Activated naive CD8-positive, alpha-beta T cell treated with anti-CD3 and anti-CD28 coated beads, Interleukin-2, amount 50 U/mL, for 16 hours (primary cell): ENCODE measurements around the gene TMC6.
"Not testable (repeated sequence)": the region's sequence is repeated elsewhere in the genome, so short reads cannot be mapped to it uniquely, and the experiment has no call there.

Source experiments
- DNase-seq: peaks from one replicate; pipeline ENCODE4 v3.0.0-alpha.2; 2020; ENCODE audit warnings: low read depth, low spot score

Gene TMC6

GRCh38 chr17:78081551-78081950 is 47.0 kb downstream of the TMC6 start:
- no peak for DNase-seq

- DNase-seq, result no peak
Measured at GRCh38 chr17:78079253-78079652, 49.3 kb downstream of the TMC6 start.

DNA sequence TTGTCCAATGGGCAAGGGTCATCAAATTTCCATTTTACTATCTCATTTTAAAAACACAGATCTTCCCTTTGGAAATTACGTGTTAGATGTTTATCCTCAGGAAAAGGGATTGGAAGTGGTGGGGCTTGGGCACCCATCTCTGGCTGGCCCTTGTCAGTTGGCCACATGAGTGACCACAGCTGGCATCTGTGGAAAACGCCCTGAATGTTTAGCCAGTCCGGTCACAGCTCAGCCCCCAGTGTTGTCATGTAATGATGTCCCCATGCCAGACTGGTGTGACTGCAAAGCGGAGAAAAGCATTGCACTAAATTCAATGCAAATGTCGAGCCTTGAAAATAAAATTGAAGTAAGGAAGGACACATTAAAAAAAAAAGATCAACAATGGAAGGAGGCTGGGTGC is 53.0 kb downstream of the TMC6 start:
- no peak for DNase-seq

DNA sequence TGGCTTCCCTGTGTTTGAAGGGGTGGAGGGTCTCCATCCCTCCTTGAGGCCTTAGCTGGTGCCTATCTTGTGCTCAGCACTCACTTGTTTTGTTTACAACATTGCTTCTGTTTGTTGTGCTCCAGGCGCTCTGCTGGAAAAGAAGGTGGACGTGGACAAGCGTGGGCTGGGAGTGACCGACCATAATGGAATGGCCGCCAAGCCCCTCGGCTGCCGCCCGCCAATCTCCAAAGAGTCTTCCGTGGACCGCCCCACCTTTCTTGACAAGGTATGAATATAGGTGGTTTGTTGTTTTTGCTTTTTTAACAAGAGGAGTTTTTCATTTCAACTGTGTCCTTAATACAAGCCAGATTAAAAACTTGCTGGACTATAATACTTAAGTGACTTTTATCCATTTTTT is 53.5 kb downstream of the TMC6 start:
- no peak for DNase-seq

GRCh38 chr17:78072961-78073360 is 55.6 kb downstream of the TMC6 start:
- DNase-seq, result no peak

DNA sequence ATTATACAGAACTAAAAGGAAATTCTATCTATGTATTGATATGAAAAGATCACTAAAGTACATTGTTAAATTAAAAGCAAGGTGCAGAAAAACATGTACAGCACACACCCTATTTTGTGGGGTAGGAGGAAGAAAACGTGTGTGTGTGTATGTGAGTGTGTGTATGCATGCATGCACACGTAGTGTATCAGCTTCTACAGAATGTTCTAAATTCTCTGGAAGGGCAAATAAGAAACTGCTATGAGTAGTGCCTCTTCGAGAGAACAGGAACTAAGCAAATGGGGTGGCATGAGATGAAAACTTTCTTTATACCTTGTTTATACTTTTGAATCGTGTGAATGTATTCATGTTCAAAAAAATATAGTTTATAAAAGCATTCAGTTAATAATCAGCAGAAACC is 58.9 kb downstream of the TMC6 start:
- no peak for DNase-seq

GRCh38 chr17:78066976-78067375 is 61.6 kb downstream of the TMC6 start:
- not testable (repeated sequence) for DNase-seq

- no peak for DNase-seq
Measured at GRCh38 chr17:78064708-78065107, 63.8 kb downstream of the TMC6 start.

GRCh38 chr17:78063489-78063888 is 65.1 kb downstream of the TMC6 start:
- DNase-seq, result no peak

- DNase-seq, result no peak
Measured at GRCh38 chr17:78062596-78062995, 66.0 kb downstream of the TMC6 start.
